GM19025 (cell line): Measurements from ENCODE around the gene TBX15.
"Not testable (repeated sequence)": the region's sequence is repeated elsewhere in the genome, so short reads cannot be mapped to it uniquely, and the experiment has no call there.

ENCODE experiments used
- ATAC-seq: cut with Tn5 transposase; IDR thresholded peaks from one replicate; pipeline ENCODE4 v1.9.1; 2021; ENCODE audit warnings: mild to moderate bottlenecking, low read depth, moderate library complexity; ENCODE audit not compliant: unreplicated experiment

TBX15 gene

DNA sequence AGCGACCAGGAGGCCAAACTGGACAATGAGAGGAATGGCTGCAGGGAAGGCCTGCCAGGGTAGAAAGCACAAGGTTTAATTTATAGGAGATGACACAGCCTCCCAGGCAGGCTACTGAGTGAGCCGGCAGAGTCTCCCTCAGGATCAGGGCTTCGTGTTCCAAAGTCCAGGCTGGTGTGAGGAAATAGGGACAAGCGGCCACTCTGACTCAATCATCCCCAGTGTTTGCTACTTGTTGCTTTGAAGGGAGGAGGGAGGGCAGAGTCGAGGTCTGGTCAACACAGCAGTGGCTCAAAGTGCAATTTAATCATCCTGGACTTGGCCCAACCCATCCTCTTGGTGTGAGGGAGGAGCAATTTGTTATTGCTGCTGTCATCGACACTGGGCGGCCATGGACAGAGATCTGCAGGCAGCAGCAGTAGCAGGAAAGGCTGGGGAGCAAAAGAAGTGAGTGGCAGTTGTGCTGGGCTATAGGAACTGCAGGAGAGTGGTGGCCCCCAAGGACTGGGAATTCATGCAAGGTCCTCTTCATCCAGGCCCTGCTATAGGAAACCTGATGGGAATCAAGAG lies 27.5 kb downstream of the TBX15 start:
- ATAC-seq = no peak

DNA sequence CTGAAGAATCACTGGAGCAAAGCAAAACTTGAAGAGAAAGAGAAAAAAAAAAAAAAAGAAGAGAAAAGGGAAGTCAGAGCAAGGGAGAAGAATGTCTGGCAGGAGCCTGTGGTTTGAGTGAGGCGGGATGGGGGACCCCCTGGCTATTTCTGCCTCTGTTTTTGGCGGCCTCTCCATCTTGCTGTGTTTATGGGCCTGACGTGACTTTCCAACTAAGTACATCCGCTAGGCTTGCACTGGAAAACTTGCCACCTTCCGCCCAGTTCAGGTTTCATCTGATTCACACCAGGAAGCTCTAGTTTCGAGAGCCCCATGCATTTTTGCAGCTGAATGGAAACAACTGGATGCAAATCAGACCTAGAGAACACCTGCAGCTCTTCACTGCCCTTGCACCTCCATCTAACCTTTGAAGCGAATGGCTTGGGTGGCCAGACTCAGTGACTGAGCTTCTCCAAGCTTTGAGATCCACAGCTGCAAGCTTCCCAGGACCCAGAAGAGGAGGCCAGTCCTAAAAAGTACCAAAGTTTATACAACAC lies 28.0 kb downstream of the TBX15 start:
- ATAC-seq = peak; percentile 73

DNA sequence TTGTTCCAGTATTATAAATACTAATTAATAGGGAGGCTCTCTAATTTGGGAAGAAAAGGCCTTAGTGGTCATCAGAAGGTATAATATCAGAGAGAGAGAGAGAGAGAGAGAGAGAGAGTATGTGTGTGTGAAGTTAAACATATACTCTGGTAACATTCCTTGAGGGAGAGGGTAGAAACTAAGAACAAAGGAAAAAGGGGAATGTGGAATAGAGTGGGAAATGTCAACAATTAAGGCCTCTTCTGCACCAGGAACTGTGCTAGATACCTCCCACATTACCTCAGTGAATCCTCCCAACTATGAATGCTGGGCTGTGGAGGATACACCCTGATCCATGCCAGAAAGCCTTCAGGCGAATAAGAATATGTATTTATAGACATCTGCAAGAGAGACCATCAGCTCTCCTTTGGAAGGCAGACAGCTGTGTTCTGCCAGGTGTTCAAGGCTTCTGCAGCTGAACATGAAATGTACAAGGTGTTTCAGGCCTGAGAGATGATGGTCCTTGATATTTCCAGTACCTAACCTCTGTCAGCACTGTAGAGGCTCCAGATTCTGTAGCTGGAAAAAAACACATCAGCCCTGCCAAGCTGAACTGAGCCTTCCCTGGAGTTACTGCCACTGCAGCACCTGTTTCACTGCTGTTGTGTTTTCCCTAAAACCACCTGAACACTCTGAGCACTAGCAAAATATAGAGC lies 29.1 kb downstream of the TBX15 start:
- ATAC-seq = no peak

DNA sequence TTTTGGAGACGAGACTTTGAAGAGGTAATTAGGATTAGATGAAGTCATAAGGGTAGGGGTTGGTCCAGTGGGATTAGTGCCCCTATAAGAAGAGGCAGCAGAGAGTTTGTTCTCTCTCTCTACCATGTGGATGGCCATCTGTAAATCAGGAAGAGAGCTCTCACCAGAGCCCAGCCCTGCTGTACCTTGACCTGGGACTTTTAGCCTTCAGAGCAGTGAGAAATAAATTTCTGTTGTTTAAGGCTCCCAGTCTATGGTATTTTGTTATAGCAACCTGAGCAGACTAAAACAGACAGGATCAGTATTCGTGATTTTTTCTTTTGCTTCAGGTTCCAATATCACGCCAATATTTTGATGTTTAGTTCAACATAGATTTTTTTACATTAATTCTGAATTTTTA lies 30.0 kb downstream of the TBX15 start:
- ATAC-seq = no peak

DNA sequence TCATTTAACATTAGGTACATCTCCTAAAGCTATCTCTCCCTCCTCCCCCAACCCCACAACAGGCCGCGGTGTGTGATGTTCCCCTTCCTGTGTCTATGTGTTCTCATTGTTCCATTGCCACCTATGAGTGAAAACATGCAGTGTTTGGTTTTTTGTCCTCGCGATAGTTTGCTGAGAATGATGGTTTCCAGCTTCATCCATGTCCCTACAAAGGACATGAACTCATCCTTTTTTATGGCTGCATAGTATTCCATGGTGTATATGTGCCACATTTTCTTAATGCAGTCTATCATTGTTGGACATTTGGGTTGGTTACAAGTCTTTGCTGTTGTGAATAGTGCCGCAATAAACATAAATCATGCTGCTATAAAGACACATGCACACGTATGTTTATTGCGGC lies 30.6 kb downstream of the TBX15 start:
- ATAC-seq = not testable (repeated sequence)

DNA sequence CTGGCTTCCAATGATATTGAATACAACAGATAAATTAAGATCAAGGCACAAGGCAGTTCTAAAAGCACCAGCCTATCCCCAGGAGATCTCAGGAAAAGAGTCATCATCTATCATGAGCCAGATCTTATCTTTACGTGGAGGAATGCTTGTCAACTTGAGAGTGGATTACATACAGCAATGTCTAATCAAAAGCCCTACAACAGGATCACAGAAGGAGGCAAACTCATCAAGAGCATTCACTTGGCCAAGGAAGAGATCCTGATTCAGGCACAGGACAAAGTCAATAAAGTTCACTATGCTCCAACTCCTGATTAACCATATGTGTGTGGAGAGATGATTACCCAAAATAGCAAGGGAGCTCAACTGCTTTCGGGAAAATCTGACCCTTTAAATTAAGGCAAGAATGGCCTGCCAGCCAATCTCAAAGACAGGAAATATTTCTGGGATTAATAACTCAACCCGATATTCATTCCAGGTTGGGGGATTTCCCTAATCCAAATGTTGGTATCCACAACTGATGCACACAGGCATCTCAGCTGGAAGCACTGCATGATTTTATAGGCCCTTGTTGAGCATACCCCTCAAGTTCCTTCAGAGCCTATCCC lies 33.7 kb downstream of the TBX15 start:
- no peak for ATAC-seq

DNA sequence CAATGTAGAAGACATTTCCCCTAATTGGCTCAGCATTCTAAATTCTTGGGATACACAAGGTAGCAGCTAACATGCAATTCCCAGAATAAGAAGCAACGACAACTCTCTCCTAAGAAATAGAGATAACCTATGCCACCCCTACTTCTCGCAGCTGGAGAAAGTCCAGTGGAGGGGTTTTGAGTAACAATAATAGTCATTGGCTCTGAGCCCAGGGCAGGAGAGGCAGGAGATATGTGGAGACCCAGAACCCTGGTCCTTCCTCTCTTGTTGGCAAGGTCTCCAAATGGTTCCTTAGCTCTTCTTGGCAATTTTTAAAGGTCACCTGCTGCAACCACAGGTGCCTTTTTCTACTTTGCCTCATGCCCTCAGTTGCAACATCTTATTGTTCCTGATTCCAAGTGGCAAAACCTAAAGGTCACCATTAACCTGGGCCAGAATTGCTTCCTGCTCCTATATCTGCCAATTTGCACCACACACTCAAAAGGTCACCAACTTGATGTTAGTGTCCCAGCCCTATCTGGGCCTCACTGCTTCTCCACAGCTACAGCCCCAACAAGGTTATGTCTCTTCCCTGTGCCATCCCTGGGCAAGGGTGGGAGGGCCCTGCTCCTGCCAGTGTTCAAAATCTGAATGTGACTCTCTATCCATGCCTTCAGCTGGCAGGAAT lies 36.7 kb downstream of the TBX15 start:
- ATAC-seq = no peak

DNA sequence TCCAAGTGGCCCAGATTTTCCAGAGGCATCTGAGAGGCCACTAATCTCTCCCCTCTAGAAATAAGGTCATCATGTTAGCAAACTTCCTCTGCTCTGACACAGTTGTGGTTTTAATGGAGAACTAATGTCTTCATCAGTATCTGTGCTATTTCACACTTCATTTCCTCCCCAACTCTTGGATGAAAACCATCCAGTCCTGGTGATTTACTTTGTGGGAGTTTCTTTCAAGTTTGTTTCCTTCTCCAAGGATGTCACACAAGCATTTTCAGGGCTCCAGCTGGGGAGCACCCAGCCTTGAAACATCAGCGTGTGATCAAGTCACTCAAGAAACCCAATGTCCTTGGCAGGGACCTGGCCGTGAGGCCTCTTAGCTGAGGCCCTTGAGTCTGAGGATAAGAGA lies 38.8 kb downstream of the TBX15 start:
- no peak for ATAC-seq

DNA sequence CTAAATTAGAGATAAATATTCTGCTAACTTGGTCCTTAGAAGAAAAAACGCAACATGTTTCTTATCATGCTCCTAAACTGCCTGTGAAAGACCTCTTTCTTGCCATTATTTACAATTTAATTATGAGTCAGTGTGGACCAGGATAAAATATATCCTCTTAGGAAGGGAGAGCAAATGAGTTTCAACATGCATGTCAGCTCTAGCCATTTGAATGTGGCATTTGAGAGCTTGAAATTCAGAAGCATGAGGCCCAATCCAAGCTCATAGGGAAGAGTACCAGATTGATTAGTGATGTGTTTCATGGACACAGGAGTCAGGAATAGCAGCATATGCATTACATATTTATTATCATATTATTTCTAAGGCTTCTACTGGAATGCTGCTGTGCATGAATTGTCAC lies 39.3 kb downstream of the TBX15 start:
- ATAC-seq = no peak

DNA sequence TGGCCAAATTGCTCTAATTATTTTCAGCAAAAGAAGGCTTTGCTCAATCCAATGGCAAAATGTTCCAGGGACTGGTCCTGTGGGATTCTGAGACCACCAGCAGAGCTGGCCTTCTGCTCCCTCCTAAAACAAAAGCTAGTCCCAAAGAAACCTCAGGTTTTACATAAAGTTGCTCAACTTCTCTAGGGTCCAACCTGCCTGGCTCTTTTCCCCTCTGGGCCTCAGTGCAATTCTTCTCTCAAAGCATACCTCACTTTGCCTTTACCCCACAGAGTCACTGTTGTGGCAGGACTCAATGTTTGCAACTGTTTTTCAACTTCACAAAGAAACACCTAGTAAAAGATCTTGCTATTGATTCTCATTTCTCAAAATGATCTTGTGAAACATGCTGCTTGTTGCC lies 39.8 kb downstream of the TBX15 start:
- no peak for ATAC-seq

DNA sequence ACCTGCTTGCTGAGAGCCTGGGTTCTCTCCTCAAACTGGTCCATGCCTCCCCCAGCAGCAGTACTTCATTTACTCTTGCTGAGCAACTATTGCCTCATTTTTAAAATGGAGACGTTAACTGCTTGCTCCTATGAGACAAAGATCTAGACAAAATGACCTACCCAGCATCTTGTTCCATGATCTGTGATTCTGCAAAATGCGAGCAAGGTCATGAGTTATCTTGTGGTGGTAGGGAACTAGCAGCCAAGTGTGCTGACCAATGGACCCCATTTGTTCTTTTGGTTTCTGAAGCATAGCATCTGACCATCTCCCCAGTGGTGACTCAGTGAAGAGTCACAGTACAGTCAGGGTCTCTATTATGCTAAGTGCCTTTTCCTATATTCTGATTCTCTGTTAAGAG lies 40.4 kb downstream of the TBX15 start:
- no peak for ATAC-seq

DNA sequence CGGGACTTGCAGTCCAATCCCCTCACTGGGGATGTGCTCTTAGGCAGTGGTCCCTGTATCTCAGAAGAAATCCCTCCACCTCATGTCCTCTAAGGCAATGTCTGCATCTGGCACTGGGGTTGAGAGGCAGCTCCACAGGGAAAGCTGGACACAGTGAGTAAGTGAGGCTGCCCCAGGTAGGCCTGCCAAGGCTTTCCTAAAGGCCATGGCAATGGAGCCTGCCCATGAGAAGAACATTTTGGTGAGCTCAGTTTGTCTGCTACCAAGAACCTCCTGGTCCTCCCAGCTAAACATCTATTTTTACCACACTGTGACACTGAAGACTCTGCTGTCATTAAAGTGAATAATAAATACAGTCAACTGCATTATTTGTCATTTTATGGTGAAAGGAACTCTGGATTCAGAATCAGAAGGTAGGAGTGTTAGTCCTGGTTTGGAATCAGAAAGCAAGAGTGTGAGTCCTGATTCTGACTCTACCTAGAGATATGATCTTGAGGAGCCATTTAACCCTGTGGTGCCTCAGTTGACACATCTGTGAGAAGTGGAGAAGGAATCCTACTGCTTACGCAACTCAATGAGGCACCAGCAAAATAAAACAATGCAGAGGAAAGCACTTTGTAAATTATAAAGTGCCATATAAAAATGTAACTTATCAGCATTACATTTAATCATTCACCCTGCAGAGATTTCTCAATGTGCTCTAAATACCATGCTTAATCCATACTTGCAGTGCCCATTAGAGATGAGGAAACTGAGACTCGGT lies 41.0 kb downstream of the TBX15 start:
- no peak for ATAC-seq

DNA sequence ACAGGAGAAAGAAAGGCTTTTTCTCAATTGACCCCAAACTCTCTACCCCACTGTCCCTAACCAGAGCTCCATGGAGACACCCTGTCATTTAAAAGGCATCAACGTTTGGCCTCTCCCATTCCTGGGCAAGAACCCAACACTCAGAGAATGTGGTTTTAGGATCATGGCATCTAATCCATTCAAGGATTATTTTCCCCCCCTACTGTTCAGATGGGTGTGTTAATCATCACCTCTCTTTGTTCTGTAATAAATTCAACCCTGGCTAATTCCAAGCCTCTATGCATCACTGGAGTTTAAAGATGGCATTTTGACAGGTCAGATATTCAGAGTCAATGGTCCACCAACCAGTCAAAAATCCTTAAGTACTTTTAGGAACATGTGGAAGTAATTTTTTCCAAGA lies 42.7 kb downstream of the TBX15 start:
- no peak for ATAC-seq

DNA sequence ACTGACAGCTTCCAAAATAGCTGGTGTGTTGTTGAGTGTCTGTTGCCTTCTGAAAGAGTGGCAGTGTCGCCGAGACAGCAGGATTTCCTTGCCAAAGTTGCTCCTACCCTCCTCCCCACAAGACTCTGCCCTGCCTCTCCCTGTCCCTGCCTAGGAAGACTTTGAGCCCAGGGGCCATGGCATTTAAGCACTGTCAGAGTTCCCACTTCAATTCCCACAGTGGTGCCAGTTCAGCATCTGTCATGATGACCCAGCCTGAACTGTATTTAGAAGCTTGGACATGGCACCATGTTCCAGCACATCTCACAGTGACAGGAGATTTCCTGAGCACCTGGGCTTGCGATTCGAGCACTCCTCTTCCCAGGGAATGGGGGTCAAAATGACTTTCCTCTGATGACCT lies 43.6 kb downstream of the TBX15 start:
- no peak for ATAC-seq

DNA sequence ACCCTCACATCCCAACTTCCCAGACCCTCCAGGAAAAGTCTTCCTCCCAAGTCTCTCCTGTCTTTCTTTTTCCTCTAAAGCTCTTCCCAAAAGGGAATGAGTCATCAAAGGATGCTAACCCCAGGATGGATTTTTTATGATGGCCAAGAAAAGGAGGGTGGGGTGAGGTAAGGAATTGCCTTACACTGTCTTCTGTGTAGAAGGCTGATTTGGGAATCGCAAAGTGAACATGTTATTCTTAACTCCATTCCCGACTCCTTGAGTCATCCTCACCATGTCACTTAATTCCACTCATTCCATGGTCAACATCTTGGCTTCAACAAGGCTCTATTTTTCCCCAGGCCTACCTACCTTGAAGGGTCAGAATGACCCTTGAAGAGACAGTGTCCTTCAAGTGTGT lies 44.0 kb downstream of the TBX15 start:
- no peak for ATAC-seq

DNA sequence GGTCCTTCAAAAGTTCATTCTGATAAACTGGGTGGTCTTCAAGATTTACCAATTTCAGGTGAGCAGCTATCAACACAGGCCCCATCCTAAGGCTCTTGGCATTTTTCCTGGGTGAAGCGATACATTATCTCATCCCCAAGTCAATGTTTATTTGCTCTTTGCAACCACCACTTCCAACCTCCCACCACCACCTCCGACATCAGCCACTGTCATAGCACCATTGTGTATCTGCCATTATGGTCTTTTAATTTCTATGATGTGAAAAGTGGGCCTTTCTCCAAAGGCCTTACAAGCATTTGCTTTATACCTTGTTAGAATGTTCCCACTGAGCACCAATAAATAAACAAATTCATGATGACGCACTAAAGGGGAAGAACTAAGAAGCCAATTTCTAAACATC lies 47.2 kb downstream of the TBX15 start:
- no peak for ATAC-seq

DNA sequence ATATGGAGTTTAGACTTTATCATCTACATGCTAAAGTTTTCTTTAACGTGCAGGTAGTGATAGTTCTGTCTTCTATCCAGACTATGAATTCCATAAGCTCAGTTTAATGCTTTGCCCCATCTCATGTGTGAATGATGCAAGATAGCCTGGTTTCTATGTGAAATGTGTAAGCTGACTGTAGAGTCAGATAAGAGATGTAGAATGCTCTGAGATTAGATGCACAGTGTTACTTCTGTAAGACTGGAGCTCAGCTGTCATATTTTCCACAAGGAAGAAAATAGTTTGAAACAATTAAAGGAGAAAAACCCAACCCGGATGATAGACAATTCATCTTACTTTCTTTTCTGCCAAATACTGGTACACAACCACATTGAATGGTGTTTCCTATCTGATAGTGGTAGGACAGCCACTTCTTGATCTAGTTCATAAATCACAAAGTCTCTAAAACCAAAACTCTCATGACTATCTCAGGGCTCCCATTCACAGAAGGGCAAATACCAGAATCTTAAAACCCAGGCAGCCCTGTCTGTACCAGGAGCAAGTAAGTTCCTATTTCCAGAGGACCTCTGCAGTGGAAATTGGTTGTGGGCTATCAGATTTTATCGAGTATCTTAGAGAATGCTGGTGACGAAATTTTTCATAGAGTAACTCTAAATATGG lies 50.6 kb downstream of the TBX15 start:
- ATAC-seq = no peak

DNA sequence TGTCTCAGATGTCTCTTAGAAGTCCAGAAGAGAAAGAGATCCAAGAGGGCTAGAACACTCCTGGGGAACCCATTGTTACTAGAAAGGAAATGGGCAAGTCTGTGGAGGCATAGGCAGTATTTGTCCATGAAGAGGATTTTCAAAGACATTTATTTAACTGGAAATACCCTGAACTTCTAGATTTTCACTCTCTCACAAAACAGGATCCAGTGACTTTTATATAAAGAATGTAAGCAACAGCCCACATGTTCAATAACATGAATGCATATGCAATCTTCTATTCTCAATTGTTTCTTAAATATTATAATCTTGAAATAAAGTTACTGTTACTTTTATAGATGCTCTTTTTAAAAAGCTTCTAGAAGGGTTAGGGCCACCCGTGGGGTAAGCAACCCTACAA lies 53.4 kb downstream of the TBX15 start:
- no peak for ATAC-seq

DNA sequence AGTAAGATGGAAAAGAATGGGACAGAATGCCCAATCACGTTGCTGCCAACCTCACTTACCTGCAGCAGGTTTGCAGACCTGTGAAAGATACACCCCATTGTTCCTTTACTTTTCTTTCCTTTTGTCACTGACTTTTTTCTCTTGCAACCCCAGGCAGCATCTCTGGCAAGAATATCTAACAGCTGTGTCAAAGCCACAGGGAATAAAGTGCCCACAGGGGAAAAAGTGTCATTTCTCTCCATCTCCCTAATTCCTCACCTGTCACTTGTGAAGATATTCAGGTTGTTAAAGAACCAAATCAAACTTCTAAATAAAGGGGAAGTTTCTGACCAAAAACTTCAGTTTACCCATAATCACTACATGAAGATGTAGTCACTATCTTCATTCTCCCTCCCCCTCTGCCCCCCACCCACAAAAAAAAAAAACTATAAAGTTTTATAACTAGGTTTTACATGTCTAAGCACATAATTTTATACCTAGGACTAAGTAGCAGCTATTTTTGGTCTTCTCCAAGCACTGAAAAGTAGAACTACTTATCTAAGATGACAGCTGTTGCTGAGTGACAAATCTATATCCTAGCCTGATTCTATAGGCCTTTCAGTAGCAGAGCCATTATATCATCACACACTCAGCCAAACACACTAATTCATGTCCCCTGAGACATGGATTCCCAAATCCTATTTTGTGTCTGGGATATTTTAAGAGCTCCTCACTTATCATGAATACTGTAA lies 54.9 kb downstream of the TBX15 start:
- no peak for ATAC-seq

DNA sequence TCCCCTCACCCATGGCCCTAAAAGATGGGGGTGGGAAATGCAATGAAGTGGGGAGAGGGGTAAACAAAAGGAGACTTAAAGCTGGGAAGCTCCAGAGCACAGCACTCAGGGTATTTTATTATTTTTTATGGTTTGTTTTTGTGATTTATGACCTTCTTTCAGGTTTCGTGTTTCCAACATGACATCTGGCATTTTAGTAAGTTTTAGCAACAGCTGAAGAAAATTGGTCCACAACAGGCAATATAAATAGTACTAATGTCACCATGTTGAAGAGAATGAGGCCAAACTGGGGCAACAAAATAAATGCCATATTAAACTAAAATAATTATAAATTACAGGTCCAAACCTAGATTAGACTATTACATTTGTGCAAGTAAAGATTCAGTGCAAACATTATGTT lies 56.3 kb downstream of the TBX15 start:
- ATAC-seq = no peak
